ENCODE measurements around the gene OR4D2.

GRCh38 chr17:58165981-58166380 lies 801 bp upstream of the OR4D2 start:
- TF ChIP-seq CTCF (IDR thresholded peaks at IDR 0.05; ENCODE audit: insufficient read depth, low read length, poor library complexity, severe bottlenecking), result no peak
- no peak for TF ChIP-seq EZH2phosphoT487 (conservative IDR thresholded peaks at IDR 0.05; ENCODE audit: low read length)
